Measurements from ENCODE around the gene S100A7A.
A peak's percentile ranks its signal among the peaks of the same experiment; 100 is the strongest.
"Not testable (repeated sequence)": the region's sequence is repeated elsewhere in the genome, so short reads cannot be mapped to it uniquely, and the experiment has no call there.

Gene S100A7A

DNA sequence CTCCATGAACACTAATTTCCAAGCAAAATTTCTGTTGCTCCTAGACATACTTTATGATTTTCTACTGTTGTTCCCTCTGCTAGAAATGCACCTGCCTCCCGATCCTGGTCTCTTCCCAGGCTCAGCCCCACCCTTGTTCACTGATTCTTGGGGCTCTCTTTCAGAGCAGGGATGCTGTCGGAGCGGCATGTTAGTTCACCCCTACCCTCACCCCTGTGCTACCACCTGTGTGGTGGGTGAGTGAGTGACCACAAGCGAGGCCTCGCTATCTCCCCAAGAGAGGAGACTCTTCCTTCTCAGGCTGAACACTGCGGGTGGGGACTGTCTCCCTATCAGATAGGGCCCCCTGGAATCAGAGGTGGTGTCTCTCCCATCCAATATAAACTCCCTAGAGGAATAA lies 20.5 kb upstream of the S100A7A start:
- DNase-seq: no peak

DNA sequence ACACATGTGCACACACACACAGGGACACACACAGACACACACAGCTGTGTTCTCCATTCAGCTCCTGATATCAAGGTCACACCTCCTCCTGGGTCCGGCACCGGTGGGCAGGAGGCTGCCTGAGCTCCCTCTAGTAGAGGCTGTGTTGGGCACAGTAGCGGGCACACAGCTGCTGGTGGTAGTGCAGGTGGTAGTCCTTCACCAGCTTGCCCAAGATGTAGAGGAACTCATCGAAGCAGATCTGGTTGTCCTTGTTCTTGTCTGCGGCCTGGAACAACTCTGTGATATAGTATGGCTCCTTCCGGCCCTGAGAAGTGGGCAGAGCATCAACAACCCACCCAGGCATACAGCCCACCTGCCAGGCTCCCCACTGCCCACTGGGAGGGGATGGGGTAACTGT lies 19.9 kb upstream of the S100A7A start:
- no peak for DNase-seq

DNA sequence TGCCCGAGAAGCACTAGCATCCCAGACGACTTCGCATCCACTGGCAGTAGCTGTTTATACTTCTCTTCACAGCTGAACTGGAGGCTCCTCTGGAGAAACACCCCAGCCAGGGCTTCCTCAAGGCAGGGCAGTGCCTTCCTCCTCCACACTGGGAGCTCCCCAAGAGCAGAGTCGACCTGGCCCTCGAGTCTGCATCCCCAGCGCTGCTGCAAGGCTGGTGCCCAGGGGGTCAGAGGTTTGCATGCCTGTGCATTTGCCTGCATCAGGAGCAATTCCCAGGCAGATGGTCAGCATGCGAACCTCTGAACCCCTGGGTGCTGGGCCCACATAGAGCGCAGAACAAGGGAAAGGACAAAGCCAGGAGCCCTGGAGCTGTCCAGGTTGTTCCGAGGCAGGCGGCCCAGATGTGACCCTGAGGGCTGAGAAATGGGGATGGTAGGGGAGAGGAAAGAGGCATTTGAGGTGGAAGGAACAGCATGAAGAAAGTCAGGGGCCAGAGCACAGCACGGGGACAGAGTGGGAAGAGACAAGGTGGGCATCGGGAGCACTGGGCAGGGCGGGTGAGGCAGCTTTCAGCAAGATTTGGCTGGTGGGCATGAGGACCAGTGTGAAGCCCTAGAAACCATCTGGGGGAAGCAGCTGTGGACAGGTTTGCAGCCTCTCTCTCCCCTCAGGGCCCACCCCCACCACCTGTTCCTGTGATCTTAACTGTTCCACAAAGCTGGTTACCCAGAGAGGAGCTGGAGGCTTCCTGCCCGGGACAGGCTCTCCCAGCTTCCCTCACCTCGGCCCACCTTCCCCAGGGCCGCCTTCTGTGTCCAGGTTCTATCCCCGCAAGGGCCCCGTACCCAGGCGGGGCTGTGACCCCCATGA lies 19.0 kb upstream of the S100A7A start:
- DNase-seq: no peak

DNA sequence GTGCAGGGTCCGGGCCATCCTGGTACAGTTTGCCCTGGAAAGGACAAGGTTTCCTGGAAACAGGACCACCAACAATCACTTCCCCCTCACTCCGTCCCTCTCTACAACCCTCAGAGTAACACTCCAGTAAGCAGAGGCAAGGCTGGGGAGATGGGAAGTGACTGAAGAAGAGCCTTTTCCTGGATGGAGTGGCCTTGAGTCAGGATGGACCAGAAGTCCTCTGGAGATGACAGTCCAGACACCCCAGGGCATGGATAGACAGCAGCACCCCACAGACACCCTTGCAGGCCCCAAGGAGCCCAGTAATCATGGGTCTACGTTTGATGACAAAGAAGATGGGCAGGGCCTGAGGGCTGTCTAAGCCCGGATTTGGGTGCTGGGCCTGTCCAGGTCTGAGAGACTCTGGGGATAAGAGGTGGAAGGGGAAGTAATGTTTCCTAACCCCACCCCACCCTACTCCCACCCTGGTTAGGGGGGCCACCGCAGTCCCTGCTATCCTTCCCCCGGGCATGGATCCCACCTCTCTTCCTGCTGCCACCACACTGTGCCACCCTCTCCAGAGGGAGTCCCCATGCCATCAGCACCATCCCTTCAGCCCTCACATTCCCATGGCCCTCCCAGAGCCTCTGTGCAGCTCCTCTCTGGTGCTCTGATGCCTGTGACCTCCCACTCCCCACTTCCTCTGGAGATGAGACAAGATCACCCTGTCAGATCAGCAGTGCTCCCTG lies 18.2 kb upstream of the S100A7A start:
- no peak for DNase-seq

DNA sequence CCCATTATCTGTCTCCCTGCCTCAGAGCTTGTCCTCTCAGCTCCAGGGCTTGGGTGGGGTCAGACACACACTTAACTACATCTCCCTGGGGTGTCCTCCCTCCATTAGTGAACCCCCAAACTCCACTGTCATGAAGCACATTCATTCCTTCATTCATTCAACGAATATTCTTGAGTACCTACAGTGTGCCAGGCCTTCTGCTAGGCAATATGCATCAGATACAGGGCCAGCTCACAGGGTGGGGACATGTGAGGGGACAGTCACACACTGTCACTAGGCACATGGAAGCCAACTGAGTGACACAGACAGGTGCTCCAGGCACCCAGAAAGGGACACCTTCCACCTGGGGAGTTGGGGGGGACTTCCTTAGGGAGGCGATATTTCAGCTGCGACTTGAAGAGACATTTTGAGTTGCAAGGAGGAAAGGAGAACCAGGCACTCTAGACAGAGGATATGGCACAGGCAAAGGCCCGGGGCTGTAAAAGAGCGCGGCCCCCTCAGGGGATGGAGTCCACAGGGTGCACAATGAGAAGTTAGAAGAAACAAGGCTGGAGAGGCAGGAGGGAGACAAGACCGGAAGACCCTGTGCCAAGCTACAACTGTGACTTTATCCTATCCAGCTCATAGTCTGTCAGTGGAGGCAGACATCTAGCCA lies 16.8 kb upstream of the S100A7A start:
- no peak for DNase-seq

DNA sequence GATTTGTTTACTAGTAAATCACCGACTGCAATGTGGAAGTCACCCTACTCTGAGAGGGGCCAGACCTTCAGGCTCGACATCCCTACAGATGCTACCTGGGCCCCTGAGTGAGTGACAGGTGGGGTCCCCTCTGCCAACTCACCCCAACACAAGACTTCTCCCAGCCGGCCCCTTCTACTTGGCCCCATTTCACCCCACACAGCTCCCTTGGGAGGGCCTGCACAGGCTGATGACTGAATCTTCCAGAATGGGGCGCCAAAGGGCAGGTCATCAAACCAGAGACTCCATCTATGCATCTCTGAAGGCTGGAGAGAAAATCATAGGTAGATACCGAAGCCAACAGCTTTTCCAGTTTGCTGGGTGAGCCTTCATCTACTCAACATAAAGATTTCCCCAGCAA lies 16.1 kb upstream of the S100A7A start:
- DNase-seq: no peak

DNA sequence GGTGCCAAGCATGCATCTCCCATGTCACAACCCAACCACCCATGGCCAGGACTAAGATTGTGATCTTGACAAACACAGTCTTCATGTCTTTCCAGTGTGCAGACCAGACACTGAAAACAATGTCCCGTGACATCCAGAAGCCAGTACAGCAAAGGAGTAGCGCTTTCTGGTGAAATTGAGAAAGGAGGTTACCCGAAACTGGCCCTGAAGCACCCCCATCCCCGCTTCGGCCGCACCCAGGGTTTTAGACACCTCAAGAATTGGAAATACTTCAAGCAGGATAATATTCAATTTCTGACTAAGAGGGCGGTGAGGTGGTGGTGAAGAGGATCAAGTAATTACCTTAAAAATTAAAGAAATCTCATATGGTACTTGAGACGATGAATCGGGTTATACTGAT lies 14.9 kb upstream of the S100A7A start:
- no peak for DNase-seq

DNA sequence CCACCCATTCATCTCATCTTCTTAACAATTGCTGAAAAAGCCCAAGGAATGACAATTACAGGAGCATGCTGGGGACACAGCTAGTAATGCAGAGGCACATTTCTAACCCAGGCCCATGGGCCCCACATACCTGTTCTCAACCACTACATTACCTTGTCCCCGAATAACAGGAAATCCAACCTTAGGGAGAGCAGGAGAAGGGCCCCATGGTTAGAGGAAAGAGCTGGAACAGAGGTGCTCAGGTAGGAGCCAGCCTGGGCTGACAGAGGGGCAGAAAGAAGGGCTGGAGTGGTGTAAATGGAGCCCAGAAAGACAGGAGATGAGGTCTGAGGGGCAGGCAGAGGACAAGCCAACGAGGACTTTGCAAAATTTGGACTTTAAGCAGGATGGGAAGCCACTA lies 14.1 kb upstream of the S100A7A start:
- DNase-seq: no peak

DNA sequence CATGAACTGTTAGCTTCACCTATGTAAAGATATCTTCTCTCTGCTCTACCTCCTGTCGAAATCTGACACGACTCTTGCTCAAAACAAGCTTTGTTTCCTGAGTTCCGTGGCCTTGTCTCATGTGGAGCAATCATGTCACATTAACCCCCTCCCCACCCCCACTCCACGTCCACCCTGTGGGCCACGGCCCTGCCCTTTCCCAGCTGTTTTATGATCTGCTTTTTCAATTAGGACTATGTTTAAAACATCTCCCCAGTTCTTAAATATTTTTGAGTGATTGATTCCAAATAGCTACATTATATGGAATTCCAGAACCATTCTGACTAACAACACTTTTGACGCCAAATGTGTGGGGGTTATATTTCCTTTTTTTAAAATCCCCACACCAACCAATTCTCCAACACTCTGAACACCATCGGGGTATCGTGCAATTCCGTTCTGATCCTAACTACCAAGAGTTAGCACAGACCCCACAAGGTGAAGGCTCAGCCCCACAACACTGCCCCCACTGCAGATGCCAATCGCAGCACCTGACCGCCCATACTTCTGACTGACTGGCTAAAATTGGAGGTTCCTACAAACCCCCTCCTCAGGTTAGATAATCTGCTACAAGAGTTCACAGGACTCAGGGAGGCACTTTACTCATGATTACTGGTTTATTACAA lies 12.8 kb upstream of the S100A7A start:
- DNase-seq: no peak

DNA sequence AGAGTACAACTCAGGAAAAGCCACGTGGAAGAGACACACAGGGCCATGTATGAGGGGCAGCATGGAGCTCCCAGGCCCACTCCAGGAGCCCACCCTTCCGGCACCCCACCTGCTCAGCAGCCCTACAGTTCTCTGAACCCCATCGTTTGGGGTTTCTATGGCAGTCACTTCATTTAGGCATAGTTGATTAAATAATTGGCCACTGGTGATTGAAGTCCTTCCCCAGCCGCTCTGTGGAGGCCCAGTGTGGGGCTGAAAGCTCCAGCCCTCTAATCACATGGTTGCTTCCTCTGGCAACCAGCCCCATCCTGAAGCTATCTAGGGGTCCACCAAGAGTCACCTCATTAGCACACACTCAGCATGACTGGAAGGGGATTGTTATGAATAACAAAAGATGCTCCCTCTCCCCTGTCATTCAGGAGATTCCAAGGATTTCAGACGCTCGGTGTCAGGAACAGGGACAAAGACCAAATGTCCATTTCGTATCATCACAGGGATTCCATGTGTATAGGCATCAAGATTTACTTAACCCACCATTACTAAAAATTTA lies 12.2 kb upstream of the S100A7A start:
- DNase-seq: no peak

DNA sequence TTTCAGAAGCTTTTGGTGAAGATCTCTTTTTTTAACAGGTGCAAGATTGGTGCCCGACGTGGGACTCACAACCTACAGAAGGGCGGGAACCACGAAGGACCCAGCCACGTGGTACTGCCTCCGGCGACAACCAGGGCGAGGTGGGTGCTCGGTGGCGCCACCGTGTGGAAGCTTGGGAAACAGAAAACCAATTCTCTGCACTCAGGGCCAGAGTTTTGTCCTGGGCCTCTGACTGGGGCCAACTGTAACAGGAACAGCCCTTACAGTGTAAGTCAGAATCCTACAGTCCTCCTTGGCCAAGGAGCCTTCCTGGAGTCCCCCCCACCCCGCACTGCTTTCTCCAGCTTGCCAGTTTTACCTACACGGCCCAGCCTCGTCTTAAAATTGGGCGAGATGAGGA lies 11.6 kb upstream of the S100A7A start:
- peak; percentile 58 for DNase-seq

DNA sequence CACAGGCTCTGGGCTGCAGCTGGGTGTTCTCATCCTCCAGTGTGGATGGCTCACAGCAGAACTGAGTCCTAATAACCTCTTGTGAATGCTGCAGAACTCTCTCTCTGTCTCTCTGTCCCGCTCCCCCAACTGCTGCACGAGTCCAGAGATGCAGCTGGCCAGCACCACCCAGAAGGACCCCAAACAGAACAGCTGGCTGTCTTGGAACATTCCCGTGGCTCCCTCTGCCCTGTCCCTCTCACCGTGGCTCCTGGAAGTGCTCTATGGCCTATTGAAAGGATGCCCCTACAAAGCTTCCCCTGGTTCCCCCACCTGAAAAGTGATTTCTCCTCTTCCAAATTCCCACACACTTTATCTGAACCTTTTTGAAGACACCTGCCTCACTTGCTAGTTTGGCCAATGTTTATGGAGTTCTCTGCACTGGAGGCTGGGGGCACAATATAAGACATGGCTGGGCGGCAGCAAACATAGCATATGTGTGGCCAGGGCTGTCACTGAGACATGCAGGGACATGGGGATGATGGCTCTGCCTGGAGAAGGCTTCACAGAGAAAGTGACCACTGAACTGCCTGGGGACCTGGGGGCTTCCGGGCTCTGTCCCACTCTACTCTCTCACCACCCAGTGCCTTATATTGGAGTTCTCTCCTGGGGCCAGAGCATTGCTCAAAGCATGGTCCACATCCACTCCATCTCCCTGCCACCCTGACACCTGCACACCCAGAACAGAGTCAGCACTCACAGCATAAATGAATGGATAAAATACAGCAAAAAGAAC lies 10.3 kb upstream of the S100A7A start:
- not testable (repeated sequence) for DNase-seq

DNA sequence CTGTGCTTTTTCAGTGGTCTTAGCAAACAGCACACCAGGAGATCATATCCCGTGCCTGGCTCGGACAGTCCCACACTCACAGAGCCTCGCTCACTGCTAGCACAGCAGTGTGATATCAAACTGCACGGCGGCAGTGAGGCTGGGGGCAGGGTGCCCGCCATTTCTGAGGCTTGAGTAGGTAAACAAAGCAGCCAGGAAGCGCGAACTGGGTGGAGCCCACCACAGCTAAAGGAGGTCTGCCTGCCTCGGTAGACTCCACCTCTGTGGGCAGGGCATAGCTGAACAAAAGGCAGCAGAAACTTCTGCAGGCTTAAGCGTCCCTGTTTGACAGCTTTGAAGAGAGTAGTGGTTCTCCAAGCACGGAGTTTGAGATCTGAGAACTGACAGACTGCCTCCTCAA lies 9.0 kb upstream of the S100A7A start:
- DNase-seq: not testable (repeated sequence)

DNA sequence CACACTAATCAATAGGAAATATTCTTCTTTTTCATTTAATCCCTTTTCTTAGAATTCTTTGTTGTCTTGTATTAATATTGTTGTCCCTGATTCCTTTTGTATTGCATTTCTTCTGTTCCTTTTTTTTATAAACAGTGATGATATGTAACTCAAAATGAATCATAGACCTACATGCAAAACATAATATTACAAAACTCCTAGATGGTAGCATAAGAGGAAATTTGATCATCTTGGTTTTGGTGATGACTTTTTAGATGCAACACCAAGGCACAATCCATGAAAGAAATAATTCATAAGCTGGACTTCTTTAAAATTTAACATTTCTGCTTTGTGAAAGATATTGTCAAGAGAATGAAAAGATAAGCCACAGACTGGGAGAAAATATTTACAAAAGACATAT lies 2.4 kb upstream of the S100A7A start:
- DNase-seq: not testable (repeated sequence)

DNA sequence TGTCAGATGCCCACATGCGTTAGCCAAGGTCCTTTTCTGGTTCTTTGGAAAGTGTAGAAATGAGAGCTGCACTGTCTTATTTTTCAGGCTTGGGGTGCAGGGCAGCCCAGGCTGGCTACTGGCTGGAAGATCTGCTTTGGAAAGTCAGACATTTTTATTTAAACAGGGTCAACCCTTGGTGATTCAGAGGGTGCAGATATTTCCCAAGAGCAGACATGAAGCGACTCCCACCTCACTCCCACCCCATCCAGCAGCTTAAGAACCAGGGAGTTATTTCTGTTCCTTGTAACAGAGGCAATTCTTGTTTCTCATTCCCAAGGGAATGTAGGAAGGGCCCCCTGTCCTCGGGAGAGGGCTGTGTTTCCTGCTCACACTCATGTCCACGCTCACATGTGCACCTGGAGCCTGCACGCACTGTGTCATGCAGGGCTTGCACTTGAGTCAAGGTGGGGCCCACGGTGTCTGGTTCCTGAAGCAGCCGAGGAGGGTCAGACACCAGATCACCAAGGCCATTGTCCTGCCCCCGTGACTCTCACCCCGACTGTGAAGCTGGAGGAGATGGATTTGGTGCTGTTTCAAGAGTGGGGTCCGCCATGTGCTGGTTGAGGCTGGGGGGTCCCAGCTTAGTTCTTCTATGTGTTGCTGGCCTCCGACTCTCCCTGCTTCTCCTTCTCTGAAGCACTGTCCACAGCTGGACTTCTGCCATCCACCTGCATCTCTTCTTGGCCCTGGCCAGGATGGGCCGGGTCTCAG lies 992 bp downstream of the S100A7A start:
- no peak for DNase-seq

DNA sequence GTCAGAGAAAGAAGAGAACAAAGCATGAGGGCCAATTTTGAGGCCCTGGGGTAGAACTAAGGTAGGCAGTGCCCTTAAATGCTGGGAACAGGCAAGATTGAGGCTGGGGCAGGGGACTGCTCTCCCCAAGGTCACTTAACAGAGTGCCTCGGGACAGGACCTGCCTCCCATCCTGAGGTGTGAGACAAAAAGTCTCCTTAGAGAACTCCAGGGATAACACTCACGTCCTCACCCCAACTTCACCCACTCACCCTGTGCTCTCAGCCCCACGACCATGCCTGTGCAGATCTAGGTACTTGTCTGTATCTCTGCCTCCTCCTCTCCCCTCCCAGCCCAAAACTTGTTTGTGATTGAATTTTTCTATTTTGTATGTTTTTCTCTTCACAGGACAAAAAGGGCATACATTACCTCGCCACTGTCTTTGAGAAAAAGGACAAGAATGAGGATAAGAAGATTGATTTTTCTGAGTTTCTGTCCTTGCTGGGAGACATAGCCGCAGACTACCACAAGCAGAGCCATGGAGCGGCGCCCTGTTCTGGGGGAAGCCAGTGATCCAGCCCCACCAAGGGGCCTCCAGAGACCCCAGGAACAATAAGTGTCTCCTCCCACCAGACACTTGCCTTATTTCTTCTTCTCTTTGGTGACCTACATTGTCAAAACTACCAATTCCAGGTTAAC lies 2.6 kb downstream of the S100A7A start:
- not testable (repeated sequence) for DNase-seq

DNA sequence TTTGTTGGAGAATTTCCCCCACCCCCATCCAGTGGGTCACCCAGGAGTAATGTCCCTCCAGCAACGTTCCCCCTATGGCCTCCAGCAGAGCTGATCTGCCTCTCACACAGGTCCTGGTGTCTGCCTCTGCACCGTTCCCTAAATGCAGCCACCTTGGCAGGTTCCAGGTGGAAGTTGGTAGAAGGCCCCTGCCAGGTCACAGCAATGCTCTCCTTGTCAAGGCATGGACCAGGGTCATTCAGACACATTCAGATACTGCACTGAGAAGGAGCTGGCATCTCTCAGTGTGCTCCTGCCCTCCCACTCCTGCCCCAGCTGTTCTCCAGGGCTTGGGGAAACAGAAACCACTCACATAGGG lies 3.1 kb downstream of the S100A7A start:
- DNase-seq: not testable (repeated sequence)

DNA sequence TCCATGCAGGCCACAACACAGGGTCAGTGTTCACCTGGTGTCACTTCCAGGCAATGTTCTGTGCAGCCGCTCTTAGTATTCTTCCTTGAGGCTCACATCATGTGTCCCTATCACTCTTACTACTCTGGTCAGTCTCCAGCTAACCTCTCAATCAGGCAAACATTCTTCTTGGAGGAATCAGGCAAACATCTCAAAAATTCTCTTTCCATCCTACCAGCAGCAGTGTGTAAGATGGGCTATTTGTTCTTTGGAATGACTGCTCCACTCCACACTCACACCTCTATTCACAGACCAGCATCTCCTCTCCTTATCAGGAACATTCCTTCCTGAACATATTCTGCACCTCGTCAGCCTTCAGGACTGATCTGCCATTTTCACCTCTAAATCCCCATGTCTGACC lies 4.0 kb downstream of the S100A7A start:
- no peak for DNase-seq

DNA sequence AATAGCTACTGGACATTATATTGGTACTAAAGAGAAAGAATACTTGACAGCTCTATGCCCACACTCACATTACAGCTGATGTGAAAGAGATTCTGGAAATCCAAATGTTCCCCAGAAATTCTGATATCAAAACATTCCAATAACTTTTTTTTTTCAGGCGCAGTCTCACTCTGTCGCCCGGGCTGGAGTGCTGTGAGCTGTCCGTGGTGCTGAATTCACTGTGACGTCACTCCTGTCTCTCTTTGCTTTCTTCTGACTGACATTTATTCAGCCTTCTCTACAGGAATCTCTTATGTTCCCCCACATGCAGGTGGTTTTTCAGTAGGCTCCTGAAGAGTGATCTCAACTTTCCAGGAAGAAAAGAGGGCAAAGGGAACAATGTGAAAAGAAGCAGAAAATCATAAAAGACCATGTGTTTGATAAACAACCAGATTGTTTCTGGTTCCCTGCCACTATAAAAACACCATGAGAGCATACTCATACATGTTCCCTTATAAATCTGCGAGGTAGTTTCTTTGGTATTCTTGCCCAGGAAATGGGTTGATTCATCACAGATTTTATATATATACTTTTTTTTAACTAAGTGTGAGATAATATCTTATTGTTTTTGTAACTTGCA lies 6.2 kb downstream of the S100A7A start:
- DNase-seq: peak; percentile 39

DNA sequence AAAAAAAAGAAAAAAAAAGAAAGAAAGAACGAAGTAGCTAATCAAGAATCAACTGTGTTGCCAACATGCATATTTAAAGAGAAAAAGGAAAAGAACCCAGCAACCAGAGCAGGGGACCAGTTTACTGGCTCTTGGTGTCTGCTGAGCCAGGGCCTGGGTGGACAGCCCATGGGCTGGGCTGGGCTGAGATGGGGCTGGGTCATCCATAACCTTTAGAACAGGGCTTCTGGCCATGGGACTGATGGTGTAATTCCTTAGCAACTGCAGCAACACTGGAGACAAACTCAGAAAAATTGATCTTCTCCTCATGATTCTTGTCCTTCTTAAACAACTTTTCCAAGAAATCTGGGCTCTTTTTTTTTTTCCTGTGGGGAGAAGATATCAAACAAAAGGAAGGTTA lies 10.5 kb downstream of the S100A7A start:
- DNase-seq: no peak
